ENCODE measurements around the gene SLC2A3.
"Not testable (repeated sequence)": the region's sequence is repeated elsewhere in the genome, so short reads cannot be mapped to it uniquely, and the experiment has no call there.

SLC2A3 gene

GRCh38 chr12:7935590-7936581, at the start of gene SLC2A3:
Gene SLC2A3 (minus strand): TSS chr12:7936187. CDS start chr12:7936034, 153 bp downstream.
- intact Hi-C loops (cut with DNase I), result loop anchor here (10.0 kb wide), 1 partner anchor 89 kb away; no protein-coding TSS in a partner anchor

DNA sequence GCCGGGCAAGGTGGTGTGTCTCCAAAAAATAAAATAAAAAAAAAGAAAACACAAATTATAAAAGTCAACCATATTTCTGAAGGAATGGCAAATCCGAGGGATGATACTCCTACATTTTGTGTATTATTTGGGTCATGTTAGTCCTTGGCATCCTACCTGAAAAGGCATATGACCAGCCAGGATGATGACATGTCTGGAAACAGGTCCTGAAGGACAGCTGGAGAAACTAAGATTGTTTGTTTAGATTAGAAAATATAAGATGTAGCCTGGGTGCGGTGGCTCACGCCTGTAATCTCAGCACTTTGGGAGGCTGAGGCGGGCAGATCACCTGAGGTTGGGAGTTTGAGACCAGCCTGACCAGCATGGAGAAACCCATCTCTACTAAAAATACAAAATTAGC, 48.9 kb upstream of the SLC2A3 start:
- DNase-seq, result no peak
- intact Hi-C loops (cut with DNase I), result no loop called here

More at GRCh38 chr12:7935590-7936581, at the start of gene SLC2A3:
- peak in 34 of 42 donors; percentile 18 to 82 (median 54) for DNase-seq

DNA sequence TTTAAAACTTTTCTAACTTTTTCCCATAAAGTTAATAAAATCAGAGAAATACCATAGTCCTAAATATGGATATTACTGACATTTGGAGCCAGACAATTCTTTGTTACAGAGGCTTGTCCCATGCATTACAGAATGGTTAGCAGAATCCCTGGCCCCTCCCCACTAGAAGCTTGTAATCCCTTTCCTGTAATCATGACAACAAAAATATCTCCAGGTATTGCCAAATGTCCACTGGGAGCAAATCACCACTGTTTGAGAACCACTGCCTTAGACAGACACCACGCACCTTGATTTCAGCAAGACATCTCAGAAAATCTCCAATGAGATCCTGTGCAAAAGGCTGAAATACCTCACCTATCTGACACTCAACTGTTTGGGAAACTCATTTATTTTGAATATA, 47.5 kb upstream of the SLC2A3 start:
- intact Hi-C loops (cut with DNase I); DNase-seq: not testable (repeated sequence)

DNA sequence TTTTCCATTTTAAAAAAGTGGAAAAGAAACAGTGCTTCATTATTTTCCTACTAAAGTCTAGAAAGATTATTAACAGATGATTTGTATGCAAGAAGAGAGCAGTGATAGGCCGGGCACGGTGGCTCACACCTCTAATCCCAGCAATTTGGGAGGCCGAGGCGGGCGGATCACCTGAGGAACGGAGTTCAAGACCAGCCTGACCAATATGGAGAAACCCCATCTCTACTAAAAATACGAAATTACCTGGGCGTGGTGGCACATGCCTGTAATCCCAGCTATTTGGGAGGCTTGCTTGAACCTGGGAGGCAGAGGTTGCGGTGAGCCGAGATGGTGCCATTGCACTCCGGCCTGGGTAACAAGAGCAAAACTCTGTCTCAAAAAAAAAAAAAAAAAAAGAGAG, 47.0 kb upstream of the SLC2A3 start:
- intact Hi-C loops (cut with DNase I); DNase-seq: not testable (repeated sequence)

DNA sequence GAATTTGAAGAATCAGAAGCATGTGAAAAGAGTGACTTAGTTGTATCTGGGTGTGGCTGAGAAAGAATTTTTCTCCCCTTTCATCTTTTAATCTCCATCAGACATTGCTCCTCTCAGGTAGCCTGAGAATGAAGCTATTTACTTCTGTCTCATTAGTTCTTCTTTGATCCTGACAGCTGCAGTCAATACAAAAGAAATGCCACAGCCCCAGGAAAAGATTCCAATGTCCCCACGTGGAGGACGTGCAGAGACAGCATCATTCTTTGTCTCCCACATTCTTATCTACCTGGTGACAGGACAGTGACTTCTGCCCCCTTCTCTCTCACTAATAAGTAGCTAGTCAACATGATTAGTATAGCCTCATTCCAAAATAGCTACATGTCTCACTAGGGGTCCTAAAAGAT, 46.3 kb upstream of the SLC2A3 start:
- DNase-seq; intact Hi-C loops (cut with DNase I): not testable (repeated sequence)

DNA sequence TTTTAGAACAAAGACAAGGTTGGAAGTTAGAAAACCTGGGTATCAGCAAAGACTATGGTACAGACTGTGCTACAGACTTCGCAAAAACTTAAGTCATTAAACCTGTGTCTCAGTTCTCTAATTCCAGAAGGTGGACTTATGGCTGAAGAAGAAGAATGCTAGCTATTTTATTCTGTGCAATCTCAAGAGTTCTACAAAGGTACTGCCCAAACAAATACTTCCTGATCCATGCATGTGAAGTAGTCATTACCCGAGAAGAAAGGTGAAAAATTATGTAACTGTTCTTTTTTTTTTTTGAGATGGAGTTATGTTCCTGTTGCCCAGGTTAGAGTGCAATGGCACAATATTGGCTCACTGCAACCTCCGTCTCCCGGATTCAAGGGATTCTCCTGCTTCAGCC, 45.5 kb upstream of the SLC2A3 start:
- intact Hi-C loops (cut with DNase I), result no loop called here

DNA sequence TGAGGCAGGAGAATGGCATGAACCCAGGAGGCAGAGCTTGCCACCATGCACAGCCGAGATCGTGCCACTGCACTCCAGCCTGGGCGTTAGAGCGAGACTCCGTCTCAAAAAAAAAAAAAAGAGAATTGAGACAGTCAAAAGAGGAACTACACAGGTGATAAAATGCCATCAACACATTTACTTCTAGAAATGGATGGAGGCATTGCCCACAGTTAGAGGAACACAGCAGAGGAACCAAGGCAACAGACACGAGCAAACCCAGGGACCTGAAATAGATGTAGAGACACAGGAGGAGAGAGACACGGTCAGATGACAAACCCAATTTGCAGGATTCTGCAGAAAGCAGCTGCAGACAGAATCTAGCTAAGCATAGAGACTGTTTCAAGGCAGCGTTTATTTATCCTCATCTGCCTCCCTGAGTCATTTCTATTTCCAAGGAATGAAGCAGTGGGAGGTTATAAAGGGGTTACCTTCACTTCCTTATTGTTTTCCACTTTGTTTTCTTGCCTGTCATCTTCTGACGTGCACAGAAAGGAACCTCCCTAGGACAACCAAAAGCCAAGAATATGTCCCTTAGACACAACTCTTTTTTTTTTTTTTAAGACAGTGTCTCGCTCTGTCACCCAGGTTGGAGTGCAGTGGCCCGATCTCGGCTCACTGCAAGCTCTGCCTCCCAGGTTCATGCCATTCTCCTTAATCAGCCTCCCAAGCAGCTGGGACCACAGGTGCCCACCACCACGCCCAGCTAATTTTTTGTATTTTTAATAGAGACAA, 41.6 kb upstream of the SLC2A3 start:
- peak in 1 of 42 donors; percentile 0 for DNase-seq
- intact Hi-C loops (cut with DNase I), result not testable (repeated sequence)

More for the DNA sequence above, 45.5 kb upstream of the SLC2A3 start:
- DNase-seq, result no peak

DNA sequence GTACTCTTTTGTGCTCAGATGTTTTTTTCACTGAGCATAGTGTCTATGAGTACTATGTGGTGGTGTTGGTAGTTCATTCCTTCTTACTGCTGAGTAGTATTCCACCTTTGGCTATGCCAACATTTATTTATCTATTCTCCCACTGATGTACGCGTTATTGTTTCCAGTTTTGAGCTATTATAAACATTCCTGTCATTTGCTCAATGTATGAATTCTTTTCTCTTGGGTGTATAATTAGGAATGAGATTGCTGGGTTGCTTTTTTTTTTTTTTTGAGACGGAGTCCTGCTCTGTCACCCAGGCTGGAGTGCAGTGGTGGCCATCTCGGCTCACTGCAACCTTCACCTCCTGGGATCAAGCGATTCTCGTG, 37.5 kb upstream of the SLC2A3 start:
- DNase-seq, result no peak

GRCh38 chr12:7972734-7973456, 36.9 kb upstream of the SLC2A3 start:
- intact Hi-C loops (cut with DNase I), result no loop called here

More for the DNA sequence above, 37.5 kb upstream of the SLC2A3 start:
- intact Hi-C loops (cut with DNase I), result no loop called here

DNA sequence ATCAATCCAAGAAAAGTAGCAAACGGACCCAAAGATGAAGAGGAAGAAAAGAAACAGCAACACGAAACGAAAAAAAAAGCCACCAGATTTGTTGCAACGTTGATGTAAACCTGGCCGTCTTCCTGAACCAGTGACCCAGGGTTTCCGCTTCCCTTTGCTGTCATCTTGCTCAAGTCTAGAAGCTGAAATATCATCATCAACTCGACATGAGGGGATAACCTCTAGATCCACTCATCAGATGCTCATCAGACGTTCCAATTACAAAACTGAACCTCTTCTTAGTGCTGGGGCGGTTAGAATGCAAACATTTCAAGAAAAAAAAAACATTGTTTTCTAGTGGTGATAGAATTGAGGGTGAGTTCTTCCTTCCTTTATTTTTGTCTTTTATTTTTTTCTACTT, 36.3 kb upstream of the SLC2A3 start:
- DNase-seq; intact Hi-C loops (cut with DNase I): not testable (repeated sequence)

More at GRCh38 chr12:7972734-7973456, 36.9 kb upstream of the SLC2A3 start:
- DNase-seq, result no peak

DNA sequence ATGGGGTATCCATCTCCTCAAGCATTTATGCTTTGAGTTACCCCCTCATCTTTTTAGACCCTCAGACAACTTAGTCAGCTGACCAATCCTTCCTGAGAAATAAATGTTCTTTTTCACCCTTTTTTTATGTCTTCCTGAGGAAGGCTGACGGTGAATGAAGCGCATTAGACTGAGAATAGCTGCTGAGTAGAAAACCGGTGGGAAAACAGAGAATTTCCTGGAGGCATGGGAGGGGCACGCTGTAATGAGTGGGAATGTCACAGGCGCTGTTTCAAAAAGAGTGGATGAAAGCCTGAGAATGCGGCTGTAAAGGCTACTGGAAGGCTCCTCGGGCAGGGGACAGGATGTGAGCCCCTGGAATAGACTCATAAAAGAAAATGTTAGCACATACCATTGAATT, 35.8 kb upstream of the SLC2A3 start:
- DNase-seq; intact Hi-C loops (cut with DNase I): not testable (repeated sequence)

DNA sequence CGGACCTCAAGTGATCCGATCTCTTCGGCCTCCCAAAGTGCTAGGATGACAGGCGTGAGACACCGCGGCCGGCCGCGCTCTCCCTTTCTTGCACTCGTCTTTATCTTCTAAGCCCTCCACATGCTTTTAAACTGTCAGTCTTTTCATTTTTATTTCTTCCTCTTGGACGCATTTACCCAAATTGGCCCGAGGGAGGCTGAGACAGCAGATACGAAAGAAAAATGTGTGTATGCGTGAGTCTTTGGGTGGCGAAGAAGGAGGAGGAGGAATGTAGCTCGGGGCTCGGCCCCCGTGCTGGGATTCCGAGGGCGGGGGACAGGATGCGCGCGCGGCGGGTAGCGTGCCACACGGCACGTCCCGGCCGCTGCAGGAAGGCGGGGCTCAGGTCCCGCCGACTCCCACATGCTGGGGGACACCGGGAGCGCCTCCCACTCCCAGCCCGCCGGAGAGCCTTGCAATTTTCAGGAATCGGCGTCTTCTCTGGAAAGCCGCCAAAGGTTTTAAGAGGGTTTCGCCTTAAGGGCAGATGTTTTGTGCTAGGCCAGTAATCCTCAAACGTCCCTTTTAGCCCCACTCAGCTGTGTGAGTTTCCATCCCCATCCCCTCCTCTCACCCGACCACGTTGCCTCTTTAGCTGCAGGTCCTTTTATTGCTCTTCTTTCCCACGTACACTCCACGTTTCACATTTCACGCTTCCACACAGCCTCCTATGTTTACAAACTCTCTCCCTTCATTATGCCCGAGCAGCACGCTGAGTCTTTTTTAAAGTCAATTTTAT, 34.7 kb upstream of the SLC2A3 start:
- DNase-seq, result peak; percentile 44 to 90 (median 78)
- intact Hi-C loops (cut with DNase I), result no loop called here

- intact Hi-C loops (cut with DNase I), result no loop called here
- DNase-seq, result peak in 7 of 42 donors; percentile 14 to 57 (median 28)
These were observed 30.6 kb upstream of the SLC2A3 start for GRCh38 chr12:7966563-7966962.

- intact Hi-C loops (cut with DNase I); DNase-seq: not testable (repeated sequence)
These were observed 28.7 kb upstream of the SLC2A3 start for GRCh38 chr12:7964669-7965068.

- intact Hi-C loops (cut with DNase I), result no loop called here
- DNase-seq, result no peak
These were observed 25.6 kb upstream of the SLC2A3 start for GRCh38 chr12:7961395-7962178.

- intact Hi-C loops (cut with DNase I), result no loop called here
- DNase-seq, result no peak
These were observed 23.7 kb upstream of the SLC2A3 start for GRCh38 chr12:7959701-7960121.

- DNase-seq, result no peak
- intact Hi-C loops (cut with DNase I), result no loop called here
These were observed 23.3 kb upstream of the SLC2A3 start for GRCh38 chr12:7959278-7959677.

Measured in head of caudate nucleus (tissue), 42 donors.